GM12878 (cell line): ENCODE measurements around the gene RAD51B. TPM values are rescaled to one million over a fixed set of nuclear protein-coding genes. Genes with fewer than 3 reads are reported as not detected.

ENCODE experiments used
- ATAC-seq: fragments of 200-7000 bp; cut with Tn5 transposase; 3 replicates; pipeline ENCODE4 v1.9.1; 2020; ENCODE audit warnings: mild to moderate bottlenecking, moderate library complexity
- BruUV-seq: library from RNA; stranded (reverse); fragments of 400-500 nt; replicated peaks from 2 replicates; lab custom pipeline; 2021; lab: Mats Ljungman, UMichigan
- CTCF ChIA-PET: fragments of 300-600 bp; sonication (Branson Sonifier 250); formaldehyde crosslinking; extraction: SDS; loops from one replicate; lab custom pipeline; 2021; ENCODE audit warnings: inconsistent platforms; lab: Yijun Ruan, JAX
- POLR2A ChIA-PET: fragments of 350-600 bp; formaldehyde crosslinking; extraction: SDS; loops from one replicate; lab custom pipeline; 2021; ENCODE audit warnings: inconsistent platforms; lab: Charles Lee
- RAD21 ChIA-PET: fragments of 300-600 bp; sonication (Branson Sonifier 250); formaldehyde crosslinking; loops from one replicate; lab custom pipeline; 2023; ENCODE audit warnings: antibody characterized with exemption; ENCODE audit not compliant: unreplicated experiment; lab: Charles Lee
- SMC1A ChIA-PET: fragments of 300-600 bp; sonication (Branson Sonifier 250); formaldehyde crosslinking; loops from one replicate; lab custom pipeline; 2023; ENCODE audit not compliant: unreplicated experiment, uncharacterized antibody; lab: Charles Lee
- DNase-seq: peaks from one replicate; pipeline ENCODE4 v3.0.0-alpha.2; 2011; ENCODE audit warnings: low read depth, low spot score
- FAIRE-seq: peaks from 3 replicates; lab custom pipeline; 2011; peaks lifted over from hg19 to GRCh38; lab: Jason Lieb, UNC
- H2AFZ ChIP-seq: 2 replicates; pipeline ENCODE4 v1.6.0; 2011; ENCODE audit warnings: low read depth, low read length, control low read depth; ENCODE audit not compliant: control insufficient read depth
- H3K27ac ChIP-seq: 2 replicates; pipeline ENCODE4 v1.5.1; 2011; ENCODE audit warnings: control low read depth; ENCODE audit not compliant: control insufficient read depth, insufficient read depth
- H3K27me3 ChIP-seq, 2 experiments: replicated peaks in 1 of 2; 2 replicates each; pipeline versions ENCODE4 v1.6.0 to v1.6.1; 2011; ENCODE audit warnings: low read length in 1 of 2; ENCODE audit not compliant: control insufficient read depth in 2 of 2, insufficient read depth in 2 of 2
- H3K36me3 ChIP-seq, 2 experiments: 2 replicates each; pipeline ENCODE4 v1.5.1; 2011; ENCODE audit warnings: low read length in 1 of 2; ENCODE audit not compliant: control insufficient read depth in 2 of 2, insufficient read depth in 2 of 2
- H3K4me1 ChIP-seq: 2 replicates; pipeline ENCODE4 v1.6.1; 2011; ENCODE audit warnings: mild to moderate bottlenecking, low read length, moderate library complexity, mixed read lengths; ENCODE audit not compliant: control insufficient read depth, insufficient read depth
- H3K4me2 ChIP-seq: 2 replicates; pipeline ENCODE4 v1.6.0; 2011; ENCODE audit warnings: control low read depth; ENCODE audit not compliant: control insufficient read depth, insufficient read depth
- H3K4me3 ChIP-seq: fragments of 200-600 bp; sonication (generic); 2 replicates; pipeline ENCODE4 v1.5.1; 2016
- H3K79me2 ChIP-seq: 2 replicates; pipeline ENCODE4 v1.6.0; 2011; ENCODE audit warnings: low read length; ENCODE audit not compliant: control insufficient read depth, insufficient read depth
- H3K9ac ChIP-seq: 2 replicates; pipeline ENCODE4 v1.8.0; 2011; ENCODE audit warnings: low read length, control low read depth, mixed read lengths; ENCODE audit not compliant: control insufficient read depth, insufficient read depth
- H3K9me3 ChIP-seq: replicated peaks from 3 replicates; pipeline ENCODE4 v1.5.1; 2011; ENCODE audit warnings: mild to moderate bottlenecking, low read length; ENCODE audit not compliant: control insufficient read depth, insufficient read depth
- H4K20me1 ChIP-seq: 2 replicates; pipeline ENCODE4 v1.6.0; 2011; ENCODE audit not compliant: control insufficient read depth, insufficient read depth
- HCFC1 ChIP-seq: fragments of 150-350 bp; IDR thresholded peaks from 2 replicates; pipeline ENCODE4 v1.6.1; 2014; ENCODE audit warnings: low read length
- HSF1 ChIP-seq: fragments of 150-350 bp; IDR thresholded peaks from 2 replicates; pipeline ENCODE4 v1.6.1; 2014; ENCODE audit warnings: mild to moderate bottlenecking, low read depth, low read length
- NFXL1 ChIP-seq: fragments of 450-650 bp; IDR thresholded peaks from 2 replicates; pipeline ENCODE4 v1.6.1; 2017; ENCODE audit warnings: antibody characterized with exemption, mild to moderate bottlenecking, borderline replicate concordance
- NFYB ChIP-seq: IDR thresholded peaks from 2 replicates; pipeline ENCODE4 v1.6.1; 2011; ENCODE audit warnings: low read depth, mild to moderate bottlenecking, low read length, improper control_type of control experiment, moderate library complexity; ENCODE audit not compliant: insufficient read depth
- PAX5 ChIP-seq: IDR thresholded peaks from 2 replicates; pipeline ENCODE4 v1.6.1; 2011; ENCODE audit warnings: low read depth, low read length, borderline replicate concordance
- RAD21 ChIP-seq: IDR thresholded peaks from 2 replicates; pipeline ENCODE4 v1.6.1; 2011; ENCODE audit warnings: mild to moderate bottlenecking, low read depth, low read length, moderate library complexity; ENCODE audit not compliant: insufficient read depth
- RFX5 ChIP-seq: IDR thresholded peaks from 2 replicates; pipeline ENCODE4 v1.6.1; 2011; ENCODE audit warnings: low read depth, low read length, improper control_type of control experiment
- SRF ChIP-seq, 2 experiments: IDR thresholded peaks; 2 replicates each; pipeline ENCODE4 v1.6.1; 2011; ENCODE audit warnings: low read depth in 2 of 2, low read length in 2 of 2, mild to moderate bottlenecking in 1 of 2, moderate library complexity in 1 of 2
- TARDBP ChIP-seq: IDR thresholded peaks from 2 replicates; pipeline ENCODE4 v1.6.1; 2016; ENCODE audit warnings: borderline replicate concordance
- TCF12 ChIP-seq: IDR thresholded peaks from 2 replicates; pipeline ENCODE4 v1.6.1; 2011; ENCODE audit warnings: low read depth, mild to moderate bottlenecking, low read length
- WRNIP1 ChIP-seq: IDR thresholded peaks from 2 replicates; pipeline ENCODE4 v1.6.1; 2011; ENCODE audit warnings: low read depth, low read length, improper control_type of control experiment, borderline replicate concordance
- YBX1 ChIP-seq: fragments of 450-650 bp; IDR thresholded peaks from 2 replicates; pipeline ENCODE4 v1.6.1; 2016; ENCODE audit warnings: antibody characterized with exemption
- ZNF274 ChIP-seq: IDR thresholded peaks from one replicate; pipeline ENCODE4 v1.8.0; 2011; ENCODE audit not compliant: insufficient read length, insufficient read depth
- ZNF622 ChIP-seq: fragments of 450-650 bp; IDR thresholded peaks from 2 replicates; pipeline ENCODE4 v1.6.1; 2017; ENCODE audit warnings: mild to moderate bottlenecking, inconsistent platforms
- ZSCAN29 ChIP-seq: fragments of 450-650 bp; IDR thresholded peaks from 2 replicates; pipeline ENCODE4 v1.6.1; 2017; ENCODE audit warnings: mild to moderate bottlenecking, moderate library complexity
- WGBS: methylation state at CpG from one replicate; pipeline ENCODE4 v1.1.6; 2016; ENCODE audit warnings: low lambda C conversion rate; ENCODE audit not compliant: insufficient replicate concordance, insufficient coverage; ENCODE audit errors: missing lambda C conversion rate; 5-methylcytosine and 5-hydroxymethylcytosine counted together
- in situ Hi-C: fragments of 300-500 bp; cut with MboI; formaldehyde crosslinking; loops from 9 replicates; pipeline ENCODE4 v1.14.3; 2018; ENCODE audit warnings: mixed read lengths
- intact Hi-C: fragments of 100-400 bp; cut with micrococcal nuclease; formaldehyde crosslinking; loops from one replicate; pipeline ENCODE4 v1.14.2; 2022; ENCODE audit not compliant: unreplicated experiment
- polyA plus RNA-seq, 11 experiments: library from polyadenylated mRNA; depleted of rRNA in 4 of 11; unstranded in 6 of 11; stranded (reverse) in 5 of 11; fragments of >200 nt; fragmentation: Nextera tagmentation in 4 of 11; fragmentation: Illumina TruSeq in 1 of 11; extraction: Ambion mirVana in 4 of 11; extraction: Trizol in 1 of 11; gene quantifications; 1 replicate in 1 of 11; 2 replicates in 10 of 11; pipeline versions ENCODE4 v1.2.1 to v1.2.3, GENCODE V29; 2011 to 2016; ENCODE audit warnings: inconsistent platforms in 2 of 11, missing spikeins in 2 of 11, low read depth in 1 of 11
- total RNA-seq, 4 experiments: library from RNA; depleted of rRNA in 3 of 4; stranded (reverse); fragments of >200 nt in 3 of 4; fragmentation: Illumina TruSeq in 1 of 4; extraction: Trizol in 1 of 4; gene quantifications; 2 replicates each; pipeline versions ENCODE4 v1.2.1 to v1.2.3, GENCODE V29; 2013 to 2021
- TF ChIP-seq, protein P1 (sequence below): IDR thresholded peaks from 2 replicates; pipeline ENCODE4 v1.6.1; 2011; ENCODE audit warnings: borderline replicate concordance, low read depth, mild to moderate bottlenecking, moderate library complexity, mixed read lengths, low read length; ENCODE audit not compliant: insufficient read depth; ENCODE audit errors: extremely low read length

Gene RAD51B
- total and polyA plus RNA-seq, 10 of the 15 experiments (the other 5 are each of a cell fraction or from before 2014, with no cell fraction given), result 9.8 to 26.8 (median 21.3) TPM

DNA sequence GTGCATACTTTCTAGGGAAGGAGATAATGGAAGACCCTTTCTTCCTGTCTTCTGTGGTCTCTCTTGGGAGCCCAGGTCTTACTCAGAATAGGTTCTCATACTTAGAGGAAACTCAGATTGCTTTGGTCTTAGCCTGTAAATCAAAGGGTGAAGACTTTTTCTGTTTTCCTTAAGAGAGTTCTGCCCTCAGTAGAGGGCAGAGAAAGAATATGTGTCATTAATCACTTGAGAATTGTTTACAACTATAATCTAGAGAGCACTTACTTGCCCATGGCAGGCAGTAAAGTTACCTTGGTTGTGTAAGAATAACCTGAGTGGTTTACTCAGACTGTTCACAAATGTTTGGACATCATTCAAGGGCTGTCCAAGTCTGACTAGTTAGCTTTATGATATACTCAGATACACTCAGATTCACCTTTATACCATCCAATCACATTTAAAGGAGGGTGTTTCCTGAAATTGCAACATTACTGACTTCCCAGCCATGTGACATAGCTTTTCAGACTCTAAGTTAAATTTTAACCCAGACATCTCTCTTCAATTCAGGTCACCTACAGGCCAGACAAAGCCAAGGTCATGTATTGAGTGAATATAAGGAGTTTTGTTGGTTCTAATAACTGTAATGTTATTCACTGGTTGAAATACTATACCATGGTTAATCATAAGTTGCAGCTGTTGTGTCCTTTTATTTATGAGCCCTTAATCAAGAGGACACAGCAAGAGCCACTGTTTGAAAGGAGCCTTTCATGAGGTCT is 372.2 kb downstream of the RAD51B start:
- DNase-seq, result no peak
- H3K79me2 ChIP-seq, result no peaks in the 10 kb centered on the region
- no peak for FAIRE-seq
- no peak overlapping the region for H3K9ac ChIP-seq
- no peak overlapping the region for H3K4me2 ChIP-seq
- BruUV-seq, result no TSS peak
- H3K4me1 ChIP-seq, result no peaks in the 10 kb centered on the region
- TF ChIP-seq SRF (IDR thresholded peaks at IDR 0.05; ENCODE audit: low read depth in 2 of 2, low read length in 2 of 2) (no peak), NFYB (peak; percentile 51), ZNF274 (no peak)
- no peaks in the 10 kb centered on the region for H3K27me3 ChIP-seq
- POLR2A ChIA-PET, result interaction anchor here (1.1 kb wide), 1 partner anchor 365 kb away, joined by 3 read pairs; no protein-coding TSS in a partner anchor
- H4K20me1 ChIP-seq, result no peaks in the 10 kb centered on the region
- H3K27ac ChIP-seq, result no peak overlapping the region
- RAD21 ChIA-PET, result interaction anchor here (1.0 kb wide), 1 partner anchor 19 kb away, joined by 4 read pairs; no protein-coding TSS in a partner anchor
- ATAC-seq, result peak; percentile 48
- CTCF ChIA-PET, result interaction anchor here (1.3 to 2.1 kb wide), 4 partner anchors 9 to 41 kb away, joined by 3 to 6 read pairs (median 4); no protein-coding TSS in a partner anchor
- no peak overlapping the region for H3K4me3 ChIP-seq
- H2AFZ ChIP-seq, result no peak overlapping the region
- no peaks in the 10 kb centered on the region for H3K36me3 ChIP-seq
- SMC1A ChIA-PET, result interaction anchor here (0.6 to 3.1 kb wide), 7 partner anchors 8 to 41 kb away, joined by 3 to 20 read pairs (median 5); no protein-coding TSS in a partner anchor
- in situ Hi-C loops, result no loop called here
- H3K9me3 ChIP-seq, result no peaks in the 10 kb centered on the region; the same call in 2 of the 3 replicates
- intact Hi-C loops, result no loop called here

DNA sequence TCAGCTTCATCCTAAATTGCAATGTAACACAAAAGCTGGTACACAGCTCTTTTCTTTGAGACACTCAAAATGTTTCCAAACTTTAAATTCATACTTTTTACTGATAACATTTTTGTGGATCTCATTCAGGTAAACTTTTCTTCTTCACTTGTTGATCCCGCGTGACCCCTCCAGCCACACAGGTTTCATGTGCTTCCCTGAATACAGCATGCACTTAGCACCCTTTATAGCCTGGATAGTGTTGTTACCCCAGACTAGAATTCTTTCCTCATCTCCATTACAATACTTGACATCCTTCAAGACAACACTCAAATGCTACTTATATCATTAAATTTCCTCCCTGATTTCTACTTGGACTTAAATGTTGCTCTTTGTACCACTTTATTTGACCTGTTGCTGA is 373.4 kb downstream of the RAD51B start:
- Histone ChIP-seq H2AFZ (no peak overlapping the region), H4K20me1 (no peaks in the 10 kb centered on the region), H3K27ac (no peak overlapping the region), H3K9me3 (no peaks in the 10 kb centered on the region), H3K27me3 (no peaks in the 10 kb centered on the region), H3K79me2 (no peaks in the 10 kb centered on the region), H3K4me1 (no peaks in the 10 kb centered on the region), H3K4me3 (no peak overlapping the region), H3K4me2 (no peak overlapping the region), H3K9ac (no peak overlapping the region), H3K36me3 (no peaks in the 10 kb centered on the region)
- ATAC-seq (no peak), FAIRE-seq (no peak), DNase-seq (no peak)
- RAD21 ChIA-PET, result no interaction called here
- intact Hi-C loops, result no loop called here
- SMC1A ChIA-PET, result interaction anchor here (0.7 to 3.1 kb wide), 8 partner anchors 8 to 137 kb away, joined by 3 to 20 read pairs (median 4); no protein-coding TSS in a partner anchor
- BruUV-seq, result no TSS peak
- WGBS, result 100% methylated on average over 2 of the region's 2 CpGs
- in situ Hi-C loops, result no loop called here
- CTCF ChIA-PET, result interaction anchor here (1.3 to 1.7 kb wide), 3 partner anchors 8 to 11 kb away, joined by 3 to 6 read pairs (median 4); no protein-coding TSS in a partner anchor
- POLR2A ChIA-PET, result no interaction called here
- TF ChIP-seq HCFC1, result no peak
- no peak for TF ChIP-seq ZNF622
- TF ChIP-seq TARDBP, result no peak
- no peak for TF ChIP-seq WRNIP1
- no peak for TF ChIP-seq YBX1
- no peak for TF ChIP-seq PAX5
- TF ChIP-seq ZSCAN29, result no peak
- TF ChIP-seq RAD21, result no peak
- TF ChIP-seq, protein P1, sequence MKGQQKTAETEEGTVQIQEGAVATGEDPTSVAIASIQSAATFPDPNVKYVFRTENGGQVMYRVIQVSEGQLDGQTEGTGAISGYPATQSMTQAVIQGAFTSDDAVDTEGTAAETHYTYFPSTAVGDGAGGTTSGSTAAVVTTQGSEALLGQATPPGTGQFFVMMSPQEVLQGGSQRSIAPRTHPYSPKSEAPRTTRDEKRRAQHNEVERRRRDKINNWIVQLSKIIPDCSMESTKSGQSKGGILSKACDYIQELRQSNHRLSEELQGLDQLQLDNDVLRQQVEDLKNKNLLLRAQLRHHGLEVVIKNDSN, result no peak
- no peak for TF ChIP-seq TCF12
- no peak for TF ChIP-seq HSF1
- no peak for TF ChIP-seq NFXL1
- no peak for TF ChIP-seq RFX5
